Fibroblast of mammary gland (primary cell): Measurements from ENCODE around the gene MYBL2.
A peak's percentile ranks its signal among the peaks of the same experiment; 100 is the strongest.

Experiments used
- DNase-seq: peaks from one replicate; pipeline ENCODE4 v3.0.0-alpha.2; 2010; ENCODE audit warnings: low read depth
- H3K4me3 ChIP-seq: 2 replicates; pipeline ENCODE4 v1.5.1; 2011; ENCODE audit warnings: low read depth, mild to moderate bottlenecking, low read length, moderate library complexity; ENCODE audit not compliant: control insufficient read depth
- TF ChIP-seq, protein P1 (sequence below): conservative IDR thresholded peaks from 2 replicates; pipeline ENCODE4 v1.5.1; 2011; ENCODE audit warnings: low read depth, low read length, inconsistent platforms; ENCODE audit not compliant: control insufficient read depth, insufficient read depth

Gene MYBL2

DNA sequence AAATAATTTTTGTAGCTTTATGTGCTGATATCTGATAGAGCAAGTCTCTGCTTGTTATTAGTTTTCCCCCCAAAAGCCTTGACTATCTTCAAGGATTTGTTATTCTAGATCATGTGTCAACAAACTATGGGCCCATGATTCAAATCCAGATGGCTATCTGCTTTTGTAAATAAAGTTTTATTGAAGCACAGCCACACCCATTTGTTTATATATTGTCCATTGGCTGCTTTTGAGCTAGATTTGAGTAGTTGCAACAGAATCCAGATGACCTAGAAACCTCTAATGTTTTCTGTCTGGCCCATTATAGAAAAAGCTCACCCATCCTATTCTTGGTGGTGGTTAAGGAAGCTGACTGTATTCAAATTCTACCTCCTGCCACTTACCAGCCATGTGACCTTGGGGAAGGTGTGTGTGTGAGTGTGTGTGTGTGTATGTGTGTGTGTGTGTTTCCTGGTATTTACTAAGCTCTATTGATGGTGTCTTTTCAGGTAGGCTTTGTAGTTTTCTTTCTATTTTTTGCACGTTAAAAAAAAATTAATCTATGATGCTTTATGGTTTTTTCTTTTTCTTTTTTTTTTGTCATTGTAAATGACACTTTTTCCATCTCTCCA lies 61.2 kb downstream of the MYBL2 start:
- DNase-seq, result no peak
- H3K4me3 ChIP-seq, result no peak overlapping the region
- TF ChIP-seq, protein P1, sequence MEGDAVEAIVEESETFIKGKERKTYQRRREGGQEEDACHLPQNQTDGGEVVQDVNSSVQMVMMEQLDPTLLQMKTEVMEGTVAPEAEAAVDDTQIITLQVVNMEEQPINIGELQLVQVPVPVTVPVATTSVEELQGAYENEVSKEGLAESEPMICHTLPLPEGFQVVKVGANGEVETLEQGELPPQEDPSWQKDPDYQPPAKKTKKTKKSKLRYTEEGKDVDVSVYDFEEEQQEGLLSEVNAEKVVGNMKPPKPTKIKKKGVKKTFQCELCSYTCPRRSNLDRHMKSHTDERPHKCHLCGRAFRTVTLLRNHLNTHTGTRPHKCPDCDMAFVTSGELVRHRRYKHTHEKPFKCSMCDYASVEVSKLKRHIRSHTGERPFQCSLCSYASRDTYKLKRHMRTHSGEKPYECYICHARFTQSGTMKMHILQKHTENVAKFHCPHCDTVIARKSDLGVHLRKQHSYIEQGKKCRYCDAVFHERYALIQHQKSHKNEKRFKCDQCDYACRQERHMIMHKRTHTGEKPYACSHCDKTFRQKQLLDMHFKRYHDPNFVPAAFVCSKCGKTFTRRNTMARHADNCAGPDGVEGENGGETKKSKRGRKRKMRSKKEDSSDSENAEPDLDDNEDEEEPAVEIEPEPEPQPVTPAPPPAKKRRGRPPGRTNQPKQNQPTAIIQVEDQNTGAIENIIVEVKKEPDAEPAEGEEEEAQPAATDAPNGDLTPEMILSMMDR, result no peak

DNA sequence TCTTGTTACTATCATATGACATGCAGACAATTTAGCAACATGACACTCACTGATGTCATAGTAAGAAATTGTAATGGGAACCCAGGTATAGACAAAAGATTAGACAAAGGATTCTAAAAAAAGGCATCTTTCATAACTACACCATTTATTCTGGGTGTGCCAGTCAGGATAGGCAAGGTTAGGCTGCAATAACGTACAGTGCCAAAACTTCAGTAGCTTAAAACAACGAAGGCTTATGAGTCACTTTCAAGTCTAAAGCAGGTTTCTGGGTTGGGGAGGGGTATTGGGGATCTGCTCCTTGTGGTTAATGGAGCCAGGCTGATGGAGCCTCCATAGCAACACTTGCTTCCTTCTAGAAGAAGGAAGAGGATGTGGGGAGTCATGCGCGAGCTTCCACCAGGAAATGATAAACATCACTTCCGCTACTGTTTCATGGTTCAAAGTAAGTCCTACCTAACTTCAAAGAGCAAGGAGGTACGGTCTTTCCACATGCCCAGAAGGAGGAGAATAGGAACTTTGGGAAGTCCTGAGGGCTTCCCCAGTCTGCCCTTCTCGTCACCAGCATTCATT lies 61.9 kb downstream of the MYBL2 start:
- DNase-seq, result no peak
- TF ChIP-seq, protein P1, result no peak
- H3K4me3 ChIP-seq, result no peak overlapping the region

DNA sequence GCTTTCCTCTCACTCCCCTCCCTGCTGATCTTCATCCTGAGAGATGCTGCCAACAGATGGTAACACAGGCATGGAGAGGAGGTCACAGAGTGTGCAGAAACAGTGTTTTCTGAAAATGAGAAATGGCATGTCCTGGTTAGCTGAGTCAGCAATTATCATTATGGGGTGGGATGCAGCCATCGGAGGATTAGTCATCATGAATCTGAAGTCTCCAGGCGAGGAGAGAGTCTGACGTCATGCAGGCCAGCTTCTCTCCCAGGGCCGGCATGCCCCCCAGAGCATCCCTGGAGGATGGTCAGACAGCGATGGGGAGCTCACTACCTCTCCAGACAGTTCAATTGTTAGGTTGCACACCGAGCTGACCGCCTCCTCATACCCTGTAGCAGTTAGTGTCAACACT lies 64.6 kb downstream of the MYBL2 start:
- H3K4me3 ChIP-seq, result no peak overlapping the region
- DNase-seq, result peak; percentile 89
- TF ChIP-seq, protein P1, result no peak

DNA sequence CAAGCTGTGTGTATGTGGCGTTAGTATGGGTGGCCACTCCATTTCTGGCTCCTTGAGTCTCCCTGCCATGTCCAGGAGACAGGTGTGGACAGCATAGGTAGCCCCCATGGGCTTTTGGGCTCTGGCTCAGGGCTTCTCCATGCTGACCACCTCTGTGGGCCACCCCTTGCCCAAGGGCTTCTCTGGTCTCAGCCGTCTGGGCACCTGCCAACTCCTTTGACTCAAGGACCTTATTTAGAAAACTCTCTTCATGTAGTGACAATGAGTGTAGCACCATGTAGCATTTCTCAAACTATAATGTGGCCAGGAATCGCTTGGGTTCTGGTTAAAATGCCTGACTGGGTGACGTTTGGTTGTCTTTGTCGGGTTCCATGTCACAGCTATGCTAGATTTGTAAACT lies 65.0 kb downstream of the MYBL2 start:
- DNase-seq, result no peak
- TF ChIP-seq, protein P1, result no peak
- no peak overlapping the region for H3K4me3 ChIP-seq

DNA sequence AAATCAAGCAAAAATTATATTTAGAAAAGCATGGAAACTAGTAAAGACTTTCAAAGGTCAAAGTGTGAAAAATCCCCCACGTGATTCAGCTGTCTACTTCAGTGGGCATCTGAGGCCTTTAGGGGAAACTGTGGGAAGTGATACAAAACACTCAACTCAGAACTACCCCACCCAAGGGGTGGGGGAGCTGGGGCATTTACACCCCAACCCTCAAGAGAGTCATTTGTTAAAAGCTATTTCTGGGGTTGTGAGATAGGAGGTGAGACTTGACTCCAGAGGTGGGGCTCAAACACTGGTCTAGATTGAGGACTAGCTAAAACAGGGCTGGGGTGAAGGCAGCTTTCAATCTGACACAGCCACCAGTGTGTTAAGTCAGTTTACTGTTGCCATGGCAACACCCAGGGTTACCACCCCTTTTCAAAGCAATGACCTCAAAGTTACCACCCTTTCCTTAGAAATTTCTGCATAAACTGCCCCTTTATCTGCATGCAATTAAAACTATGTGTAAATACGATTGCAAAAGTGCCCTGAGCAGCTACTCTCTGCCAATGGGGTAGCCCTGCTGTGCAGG lies 69.8 kb downstream of the MYBL2 start:
- no peak for DNase-seq
- H3K4me3 ChIP-seq, result no peak overlapping the region
- TF ChIP-seq, protein P1, result no peak

DNA sequence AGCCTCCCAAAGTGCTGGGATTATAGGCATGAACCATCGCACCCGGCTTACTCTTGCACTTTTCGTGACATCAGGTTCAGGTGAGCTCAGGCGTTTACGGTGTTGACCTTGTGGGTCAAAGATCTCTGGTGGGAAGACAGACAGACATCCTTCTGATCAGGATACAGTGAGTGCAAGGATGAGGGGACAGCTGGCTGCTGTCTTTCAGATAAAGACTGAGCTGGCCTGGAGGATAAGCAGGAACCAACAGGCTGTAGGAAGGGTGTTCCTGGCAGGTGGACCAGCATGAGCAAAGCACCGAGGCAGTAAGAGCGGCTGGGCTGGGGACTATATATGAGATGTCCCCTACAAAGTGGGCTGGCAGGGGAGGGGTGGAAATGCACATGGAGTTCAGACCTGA lies 71.0 kb downstream of the MYBL2 start:
- DNase-seq, result no peak

More for the DNA sequence above, 71.0 kb downstream of the MYBL2 start:
- H3K4me3 ChIP-seq, result no peak overlapping the region
- TF ChIP-seq, protein P1, result no peak
